ENCODE results near the gene ARL15.
A peak's percentile ranks its signal among the peaks of the same experiment; 100 is the strongest.

Gene ARL15

DNA sequence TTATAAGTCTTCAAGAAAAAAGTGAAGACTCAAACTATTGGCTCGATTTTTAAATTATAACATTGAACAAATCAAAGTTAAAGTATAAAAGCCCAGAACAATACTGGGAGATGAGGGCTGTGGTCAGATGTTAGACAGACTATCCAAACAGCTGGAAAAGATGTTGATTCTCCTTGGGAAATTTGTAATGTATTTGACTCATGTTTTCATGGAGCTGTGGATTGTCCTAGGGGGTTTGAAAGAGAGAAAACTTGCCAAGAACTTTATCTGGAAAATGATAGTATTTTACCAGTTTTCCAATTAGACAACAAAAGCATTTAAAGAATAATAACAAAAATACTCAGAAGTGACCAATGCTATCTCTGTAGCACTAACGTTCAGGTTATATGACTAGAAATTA is 339.2 kb downstream of the ARL15 start:
- no peak for DNase-seq

GRCh38 chr5:53970475-53970874 is 339.9 kb downstream of the ARL15 start:
- no peak for DNase-seq

DNA sequence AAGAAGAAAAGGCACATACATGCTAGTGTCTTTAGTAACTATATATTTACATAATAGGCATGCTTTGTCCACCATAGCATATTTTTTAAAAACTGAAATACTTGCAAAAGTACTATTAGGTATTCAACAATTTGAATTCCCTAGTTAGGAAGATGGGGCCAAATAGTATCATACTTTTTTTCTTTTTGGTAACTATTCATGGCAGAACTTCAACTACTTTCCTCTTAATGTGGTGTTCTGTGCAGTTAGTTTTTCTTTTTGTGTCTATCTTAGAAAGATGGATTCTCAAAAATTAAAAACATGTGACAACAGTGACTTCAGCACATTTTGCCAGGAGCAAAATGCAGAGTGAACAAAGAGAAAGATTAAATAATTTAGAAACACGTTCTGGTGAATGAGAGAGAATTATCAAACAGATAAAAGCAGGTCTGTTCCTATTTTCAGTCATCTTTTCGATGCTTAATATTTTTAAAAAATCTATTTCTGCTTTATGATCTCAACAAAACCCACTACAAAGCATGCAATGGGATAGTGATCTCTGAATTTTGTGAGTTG is 341.1 kb downstream of the ARL15 start:
- no peak for DNase-seq

DNA sequence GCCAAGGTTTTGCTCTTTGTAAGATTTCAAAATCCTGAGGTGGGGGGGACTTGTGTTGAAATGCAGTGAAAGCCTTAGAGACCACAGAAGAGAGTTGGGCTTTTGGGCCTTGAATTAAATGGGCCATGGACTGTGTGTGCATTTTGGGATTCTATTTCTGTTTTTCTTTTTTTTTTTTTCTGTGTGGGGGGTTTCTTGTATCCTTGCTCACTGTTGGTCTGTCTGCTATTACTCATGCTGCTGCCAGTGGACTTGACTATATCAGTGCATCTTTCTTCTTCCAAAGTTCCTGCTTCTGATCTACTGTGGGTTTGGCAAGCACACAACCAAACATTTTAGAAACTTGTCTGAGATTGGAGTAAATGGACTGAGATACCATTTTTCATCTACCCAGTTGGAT is 344.9 kb downstream of the ARL15 start:
- no peak for DNase-seq

- DNase-seq, result no peak
Observed at GRCh38 chr5:53963958-53964357, 346.4 kb downstream of the ARL15 start.

- DNase-seq, result no peak
Observed at GRCh38 chr5:53962306-53962705, 348.1 kb downstream of the ARL15 start.

- DNase-seq, result no peak
Observed at GRCh38 chr5:53956632-53957031, 353.7 kb downstream of the ARL15 start.

DNA sequence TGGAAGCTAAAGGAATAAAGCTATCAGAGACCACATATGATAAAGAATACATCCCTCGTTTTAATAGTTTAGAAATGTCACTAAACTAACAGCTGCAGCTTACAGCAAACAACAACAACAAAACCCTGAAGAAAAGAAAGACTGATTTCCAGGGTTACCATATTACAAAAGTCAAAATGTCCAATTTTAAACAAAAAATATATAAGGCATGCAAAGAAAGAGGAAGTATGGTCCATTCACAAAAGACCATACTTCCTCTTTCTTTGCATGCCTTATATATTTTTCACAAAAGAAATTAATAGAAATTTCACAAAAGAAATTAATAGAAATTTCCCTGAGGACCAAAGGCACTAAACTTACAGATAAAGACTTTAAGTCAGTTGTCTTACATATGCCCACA is 354.2 kb downstream of the ARL15 start:
- DNase-seq, result no peak

GRCh38 chr5:53950621-53951020 is 359.8 kb downstream of the ARL15 start:
- DNase-seq, result no peak

DNA sequence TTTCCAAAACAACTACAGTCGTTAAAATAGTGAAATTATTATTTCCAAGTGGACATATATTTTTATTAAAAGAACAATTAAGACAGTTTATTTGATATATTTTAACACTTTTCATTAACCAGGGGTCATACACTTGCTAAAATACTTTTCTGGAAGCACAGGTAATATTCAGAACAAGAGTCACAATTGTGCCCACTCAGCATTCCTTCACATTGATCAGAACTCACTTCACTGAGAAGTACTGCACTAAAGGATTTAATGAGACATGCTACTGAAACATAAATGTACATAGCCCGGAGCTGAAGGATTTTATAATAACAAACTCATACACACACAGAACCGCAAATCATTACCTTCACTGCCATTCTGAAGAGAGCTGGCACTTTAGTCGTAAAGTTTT is 361.8 kb downstream of the ARL15 start:
- no peak for DNase-seq

DNA sequence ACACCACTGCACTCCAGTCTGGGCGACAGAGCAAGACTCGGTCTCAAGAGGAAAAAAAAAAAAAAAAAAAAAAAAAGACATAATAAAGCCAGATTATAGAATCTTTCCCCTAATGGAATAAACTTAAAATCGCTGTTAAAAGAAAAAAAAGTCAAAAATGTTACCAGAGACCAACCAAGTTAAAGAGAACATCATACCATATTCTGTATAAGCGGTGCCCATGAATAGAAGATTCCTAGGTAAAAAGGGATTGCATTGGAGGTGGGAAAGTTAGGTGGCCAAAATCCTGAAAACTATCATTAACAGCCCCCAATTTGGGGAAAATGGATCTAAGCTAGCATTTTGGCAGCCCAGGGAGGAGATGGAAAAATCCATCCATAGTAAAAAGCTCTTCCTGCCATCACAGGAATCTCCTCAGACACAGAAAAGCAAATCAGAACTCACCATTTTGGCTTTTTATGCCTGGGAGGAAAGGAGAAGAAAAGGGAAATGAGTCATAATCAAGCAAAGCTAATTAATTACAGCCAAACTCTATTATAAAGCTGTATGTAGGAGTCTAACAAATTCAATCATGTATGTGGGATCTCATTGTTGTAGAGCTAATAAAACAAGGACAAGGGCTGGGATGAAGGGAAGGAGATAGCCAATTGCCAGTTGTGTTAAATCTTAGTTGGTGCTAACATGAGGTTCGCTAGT is 363.8 kb downstream of the ARL15 start:
- no peak for DNase-seq

DNA sequence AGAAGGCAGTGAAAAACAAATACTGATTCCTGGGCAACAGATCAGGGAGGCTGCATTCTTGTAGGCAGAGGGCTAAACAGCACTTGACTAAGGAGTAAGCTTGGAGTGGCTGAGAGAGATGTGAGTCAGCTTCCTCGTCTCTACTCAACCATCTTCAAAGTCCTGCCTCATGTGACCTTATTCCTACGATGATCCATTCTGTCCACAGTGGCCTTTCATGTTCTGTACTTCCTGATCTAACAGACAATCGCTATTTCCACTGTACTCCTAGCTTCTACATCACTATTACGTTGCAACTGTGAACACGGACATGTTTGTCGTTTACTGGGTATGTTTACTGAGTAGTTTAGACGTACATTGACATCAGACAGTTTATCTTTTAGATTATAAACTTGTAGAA is 365.4 kb downstream of the ARL15 start:
- no peak for DNase-seq

- DNase-seq, result no peak
Observed at GRCh38 chr5:53943938-53944337, 366.4 kb downstream of the ARL15 start.

GRCh38 chr5:53942724-53943123 is 367.6 kb downstream of the ARL15 start:
- DNase-seq, result peak; percentile 46

DNA sequence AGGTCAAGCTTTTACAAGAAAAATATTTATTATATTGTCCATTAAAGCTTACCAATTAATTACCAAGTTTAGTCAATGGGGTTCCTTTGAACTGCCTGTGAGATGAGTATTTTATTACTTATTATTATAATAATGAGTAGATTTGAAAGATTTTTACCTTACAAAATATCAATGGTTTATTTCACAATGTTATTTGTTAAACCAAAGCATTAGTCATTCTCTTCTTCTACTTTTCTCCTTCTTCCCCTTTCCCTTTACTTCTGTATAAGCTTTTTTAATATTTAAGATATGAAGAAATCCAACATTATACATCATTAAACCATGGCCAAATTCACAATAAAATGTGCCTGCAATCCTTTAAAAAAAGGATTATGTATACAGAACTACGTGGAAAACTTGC is 369.5 kb downstream of the ARL15 start:
- DNase-seq, result no peak

- DNase-seq, result no peak
Observed at GRCh38 chr5:53937467-53937866, 372.9 kb downstream of the ARL15 start.

DNA sequence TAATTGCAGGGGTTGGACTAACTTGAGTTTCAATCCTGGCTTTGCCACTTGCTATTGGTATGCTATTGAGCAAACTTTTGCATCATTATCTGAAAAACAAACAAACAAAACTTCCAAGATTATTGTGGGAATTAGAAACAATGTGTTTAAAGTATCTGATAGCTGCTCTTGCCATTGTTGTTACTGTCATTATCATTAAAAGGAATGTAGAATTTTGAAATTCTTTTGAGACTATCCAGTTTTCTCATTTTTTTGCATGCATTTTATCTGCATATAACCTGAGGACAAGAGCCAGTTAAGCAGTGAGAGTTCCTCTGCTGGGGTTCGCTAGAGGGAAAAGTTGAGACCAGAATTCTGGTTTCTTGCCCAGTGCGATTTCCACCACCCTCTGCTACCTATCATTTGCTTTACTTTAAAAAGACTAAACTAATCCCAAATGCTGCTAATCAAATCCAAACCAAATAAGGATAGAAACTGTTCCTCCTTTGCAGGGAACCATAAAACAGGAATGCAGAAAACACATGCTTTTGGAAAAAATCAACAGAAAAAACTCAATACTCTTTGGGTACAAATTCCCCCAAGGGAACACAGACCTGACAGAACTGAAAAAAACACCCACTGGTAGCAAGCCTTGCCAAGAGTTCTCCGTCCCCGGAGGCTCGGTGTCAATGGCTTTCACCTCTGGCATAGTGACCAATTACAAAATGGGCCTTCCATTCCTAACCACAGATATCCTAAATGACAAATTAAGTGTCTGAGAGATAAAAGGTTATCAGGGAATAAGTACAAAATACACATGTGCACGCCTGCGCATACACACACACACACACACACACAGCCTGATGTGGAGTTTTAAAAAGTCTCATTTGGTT is 373.7 kb downstream of the ARL15 start:
- peak; percentile 50 for DNase-seq

DNA sequence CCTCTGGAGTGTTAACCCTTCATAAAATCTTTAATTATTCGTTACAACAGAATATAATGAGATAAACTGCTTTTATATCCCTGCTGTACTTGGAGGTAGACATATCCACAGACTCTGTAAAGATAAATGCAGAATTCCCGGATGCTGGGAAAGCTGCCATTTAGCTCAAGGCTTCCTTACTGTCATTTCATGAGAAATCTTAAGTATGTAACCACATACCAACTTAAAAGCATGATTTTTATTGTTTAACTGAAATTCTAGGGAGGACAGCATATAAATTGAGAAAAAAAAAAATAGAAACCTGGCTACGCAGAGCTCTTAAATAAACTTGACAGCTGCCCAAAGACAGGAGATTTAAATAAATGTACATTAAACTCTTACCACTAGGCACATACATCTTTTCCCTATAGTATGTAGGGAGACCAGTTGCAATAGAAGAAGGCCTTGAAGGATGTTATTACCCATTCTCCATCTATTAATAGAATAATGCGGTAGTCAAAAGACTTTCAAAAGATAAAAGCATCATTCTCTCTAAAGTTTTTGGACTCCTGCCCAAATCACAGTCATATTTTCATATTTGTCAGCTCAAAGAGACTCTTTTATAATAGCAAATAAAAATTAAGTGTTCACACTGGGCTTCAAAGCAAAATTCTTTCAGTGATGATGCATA is 376.1 kb downstream of the ARL15 start:
- DNase-seq, result no peak

- DNase-seq, result no peak
Observed at GRCh38 chr5:53932351-53932750, 378.0 kb downstream of the ARL15 start.

GRCh38 chr5:53930457-53930856 is 379.9 kb downstream of the ARL15 start:
- DNase-seq, result no peak

GRCh38 chr5:53929570-53929969 is 380.8 kb downstream of the ARL15 start:
- no peak for DNase-seq

- DNase-seq, result no peak
Observed at GRCh38 chr5:53929152-53929551, 381.2 kb downstream of the ARL15 start.

GRCh38 chr5:53928641-53929040 is 381.7 kb downstream of the ARL15 start:
- no peak for DNase-seq

Data from right forelimb (tissue), 1 donor.